ENCODE results near the gene S100A10. TPM values are rescaled to one million over a fixed set of nuclear protein-coding genes. Genes with fewer than 3 reads are reported as not detected.

S100A10 gene
- total and polyA plus RNA-seq, 2 experiments from 2014 or later: 35.9 to 634 TPM

DNA sequence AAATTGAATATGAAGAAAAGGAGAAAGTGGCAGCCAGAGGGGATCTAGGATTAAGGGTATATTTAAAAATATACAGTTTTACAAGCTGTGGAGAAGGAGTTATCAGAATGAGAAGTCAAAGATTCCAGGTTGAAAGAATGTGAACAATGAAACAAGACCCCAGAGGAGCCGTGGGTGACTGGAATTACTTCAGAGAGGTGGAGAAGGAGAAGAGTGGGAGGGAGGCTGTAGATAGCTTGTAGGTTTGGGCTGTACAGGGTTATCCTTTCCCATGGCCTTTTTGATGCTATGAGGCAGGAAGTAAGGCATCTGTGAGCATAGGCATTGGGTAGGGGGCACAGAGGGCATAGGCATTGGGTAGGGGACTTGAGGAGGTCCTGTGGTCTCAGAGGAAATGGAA, 48.4 kb upstream of the S100A10 start:
- H3K27ac Mint-ChIP-seq: no peak overlapping the region
- no peak overlapping the region for H2AFZ ChIP-seq
- H4K20me1 ChIP-seq (replicated peaks; ENCODE audit: insufficient read depth): no peaks in the 10 kb centered on the region
- H3K9me2 ChIP-seq (ENCODE audit: insufficient read depth): peaks cover 17% of the 10 kb centered on the region
- DNase-seq (ENCODE audit: low spot score) (no peak), ATAC-seq (no peak)
- H3K4me1 ChIP-seq (ENCODE audit: insufficient read depth): peaks cover 35% of the 10 kb centered on the region
- no peak overlapping the region for H3K4me3 Mint-ChIP-seq
- no peaks in the 10 kb centered on the region for H3K79me2 ChIP-seq (replicated peaks; ENCODE audit: insufficient read depth)
- H3K27me3 ChIP-seq (ENCODE audit: insufficient read depth): peaks cover 37% of the 10 kb centered on the region
- H3K4me1 Mint-ChIP-seq: peaks cover 20% of the 10 kb centered on the region
- H3F3A ChIP-seq (replicated peaks; ENCODE audit: low read depth): peaks cover 4% of the 10 kb centered on the region; the same call in 1 of the 2 replicates
- no peak overlapping the region for H3K27ac ChIP-seq (ENCODE audit: low read depth)
- H3K9me3 Mint-ChIP-seq: no peaks in the 10 kb centered on the region
- H3K36me3 ChIP-seq (ENCODE audit: insufficient read depth): no peaks in the 10 kb centered on the region
- no peak overlapping the region for H3K4me3 ChIP-seq
- no peak overlapping the region for H3K4me2 ChIP-seq
- TF ChIP-seq REST (IDR thresholded peaks at IDR 0.05; ENCODE audit: unreplicated experiment) (no peak), NANOG (IDR thresholded peaks at IDR 0.05; ENCODE audit: borderline replicate concordance) (no peak), CTCF (conservative IDR thresholded peaks at IDR 0.05; ENCODE audit: low read depth in 2 of 2) (no peak), ZNF331 (CRISPR knock-in tag; IDR thresholded peaks at IDR 0.05; ENCODE audit: low read depth) (no peak)
- H3K36me3 Mint-ChIP-seq (ENCODE audit: low read depth): no peaks in the 10 kb centered on the region
- H3K27me3 Mint-ChIP-seq (ENCODE audit: insufficient read depth, low read depth, poor library complexity): peaks cover 19% of the 10 kb centered on the region

- no peaks in the 10 kb centered on the region for H3K79me2 ChIP-seq (replicated peaks; ENCODE audit: insufficient read depth)
- H3K9me2 ChIP-seq (ENCODE audit: insufficient read depth): peaks cover 12% of the 10 kb centered on the region; the same call in 1 of the 2 replicates
- no peak overlapping the region for H3K4me2 ChIP-seq
- H2AFZ ChIP-seq: no peak overlapping the region
- peaks cover 20% of the 10 kb centered on the region for H3K27me3 Mint-ChIP-seq (ENCODE audit: insufficient read depth, low read depth, poor library complexity)
- no peaks in the 10 kb centered on the region for H4K20me1 ChIP-seq (replicated peaks; ENCODE audit: insufficient read depth)
- H3K4me1 Mint-ChIP-seq: peaks cover 28% of the 10 kb centered on the region
- H3F3A ChIP-seq (replicated peaks; ENCODE audit: low read depth): peaks cover 4% of the 10 kb centered on the region
- no peaks in the 10 kb centered on the region for H3K36me3 Mint-ChIP-seq (ENCODE audit: low read depth)
- ATAC-seq (no peak), DNase-seq (ENCODE audit: low spot score) (no peak)
- H3K9me3 Mint-ChIP-seq: no peaks in the 10 kb centered on the region
- H3K4me3 Mint-ChIP-seq: no peak overlapping the region
- peaks cover 37% of the 10 kb centered on the region for H3K27me3 ChIP-seq (ENCODE audit: insufficient read depth)
- TF ChIP-seq POLR2AphosphoS5 (IDR thresholded peaks at IDR 0.05; ENCODE audit: low read depth) (no peak), NANOG (IDR thresholded peaks at IDR 0.05; ENCODE audit: borderline replicate concordance) (no peak), ZNF114 (CRISPR knock-in tag; IDR thresholded peaks at IDR 0.05) (no peak), STAT1 (IDR thresholded peaks at IDR 0.05; ENCODE audit: unreplicated experiment) (no peak), ETS1 (IDR thresholded peaks at IDR 0.05) (no peak), EZH2phosphoT487 (IDR thresholded peaks at IDR 0.05; ENCODE audit: unreplicated experiment) (no peak)
- TF ChIP-seq, protein P1, sequence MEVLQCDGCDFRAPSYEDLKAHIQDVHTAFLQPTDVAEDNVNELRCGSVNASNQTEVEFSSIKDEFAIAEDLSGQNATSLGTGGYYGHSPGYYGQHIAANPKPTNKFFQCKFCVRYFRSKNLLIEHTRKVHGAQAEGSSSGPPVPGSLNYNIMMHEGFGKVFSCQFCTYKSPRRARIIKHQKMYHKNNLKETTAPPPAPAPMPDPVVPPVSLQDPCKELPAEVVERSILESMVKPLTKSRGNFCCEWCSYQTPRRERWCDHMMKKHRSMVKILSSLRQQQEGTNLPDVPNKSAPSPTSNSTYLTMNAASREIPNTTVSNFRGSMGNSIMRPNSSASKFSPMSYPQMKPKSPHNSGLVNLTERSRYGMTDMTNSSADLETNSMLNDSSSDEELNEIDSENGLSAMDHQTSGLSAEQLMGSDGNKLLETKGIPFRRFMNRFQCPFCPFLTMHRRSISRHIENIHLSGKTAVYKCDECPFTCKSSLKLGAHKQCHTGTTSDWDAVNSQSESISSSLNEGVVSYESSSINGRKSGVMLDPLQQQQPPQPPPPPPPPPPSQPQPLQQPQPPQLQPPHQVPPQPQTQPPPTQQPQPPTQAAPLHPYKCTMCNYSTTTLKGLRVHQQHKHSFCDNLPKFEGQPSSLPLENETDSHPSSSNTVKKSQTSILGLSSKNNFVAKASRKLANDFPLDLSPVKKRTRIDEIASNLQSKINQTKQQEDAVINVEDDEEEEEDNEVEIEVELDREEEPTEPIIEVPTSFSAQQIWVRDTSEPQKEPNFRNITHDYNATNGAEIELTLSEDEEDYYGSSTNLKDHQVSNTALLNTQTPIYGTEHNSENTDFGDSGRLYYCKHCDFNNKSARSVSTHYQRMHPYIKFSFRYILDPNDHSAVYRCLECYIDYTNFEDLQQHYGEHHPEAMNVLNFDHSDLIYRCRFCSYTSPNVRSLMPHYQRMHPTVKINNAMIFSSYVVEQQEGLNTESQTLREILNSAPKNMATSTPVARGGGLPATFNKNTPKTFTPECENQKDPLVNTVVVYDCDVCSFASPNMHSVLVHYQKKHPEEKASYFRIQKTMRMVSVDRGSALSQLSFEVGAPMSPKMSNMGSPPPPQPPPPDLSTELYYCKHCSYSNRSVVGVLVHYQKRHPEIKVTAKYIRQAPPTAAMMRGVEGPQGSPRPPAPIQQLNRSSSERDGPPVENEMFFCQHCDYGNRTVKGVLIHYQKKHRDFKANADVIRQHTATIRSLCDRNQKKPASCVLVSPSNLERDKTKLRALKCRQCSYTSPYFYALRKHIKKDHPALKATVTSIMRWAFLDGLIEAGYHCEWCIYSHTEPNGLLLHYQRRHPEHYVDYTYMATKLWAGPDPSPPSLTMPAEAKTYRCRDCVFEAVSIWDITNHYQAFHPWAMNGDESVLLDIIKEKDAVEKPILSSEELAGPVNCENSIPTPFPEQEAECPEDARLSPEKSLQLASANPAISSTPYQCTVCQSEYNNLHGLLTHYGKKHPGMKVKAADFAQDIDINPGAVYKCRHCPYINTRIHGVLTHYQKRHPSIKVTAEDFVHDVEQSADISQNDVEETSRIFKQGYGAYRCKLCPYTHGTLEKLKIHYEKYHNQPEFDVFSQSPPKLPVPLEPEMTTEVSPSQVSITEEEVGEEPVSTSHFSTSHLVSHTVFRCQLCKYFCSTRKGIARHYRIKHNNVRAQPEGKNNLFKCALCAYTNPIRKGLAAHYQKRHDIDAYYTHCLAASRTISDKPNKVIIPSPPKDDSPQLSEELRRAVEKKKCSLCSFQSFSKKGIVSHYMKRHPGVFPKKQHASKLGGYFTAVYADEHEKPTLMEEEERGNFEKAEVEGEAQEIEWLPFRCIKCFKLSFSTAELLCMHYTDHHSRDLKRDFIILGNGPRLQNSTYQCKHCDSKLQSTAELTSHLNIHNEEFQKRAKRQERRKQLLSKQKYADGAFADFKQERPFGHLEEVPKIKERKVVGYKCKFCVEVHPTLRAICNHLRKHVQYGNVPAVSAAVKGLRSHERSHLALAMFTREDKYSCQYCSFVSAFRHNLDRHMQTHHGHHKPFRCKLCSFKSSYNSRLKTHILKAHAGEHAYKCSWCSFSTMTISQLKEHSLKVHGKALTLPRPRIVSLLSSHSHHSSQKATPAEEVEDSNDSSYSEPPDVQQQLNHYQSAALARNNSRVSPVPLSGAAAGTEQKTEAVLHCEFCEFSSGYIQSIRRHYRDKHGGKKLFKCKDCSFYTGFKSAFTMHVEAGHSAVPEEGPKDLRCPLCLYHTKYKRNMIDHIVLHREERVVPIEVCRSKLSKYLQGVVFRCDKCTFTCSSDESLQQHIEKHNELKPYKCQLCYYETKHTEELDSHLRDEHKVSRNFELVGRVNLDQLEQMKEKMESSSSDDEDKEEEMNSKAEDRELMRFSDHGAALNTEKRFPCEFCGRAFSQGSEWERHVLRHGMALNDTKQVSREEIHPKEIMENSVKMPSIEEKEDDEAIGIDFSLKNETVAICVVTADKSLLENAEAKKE (CRISPR knock-in tag; IDR thresholded peaks at IDR 0.05): no peak
- H3K4me3 ChIP-seq: no peak overlapping the region
- H3K4me1 ChIP-seq (ENCODE audit: insufficient read depth): peaks cover 35% of the 10 kb centered on the region
- no peaks in the 10 kb centered on the region for H3K36me3 ChIP-seq (ENCODE audit: insufficient read depth)
- H3K27ac Mint-ChIP-seq: no peak overlapping the region
- H3K27ac ChIP-seq (ENCODE audit: low read depth): no peak overlapping the region
These were observed 46.2 kb upstream of the S100A10 start for GRCh38 chr1:152039886-152040285.
